Cardiac fibroblast (primary cell): ENCODE data around the gene APOOL.
A peak's percentile ranks its signal among the peaks of the same experiment; 100 is the strongest.
"Not testable (repeated sequence)": the region's sequence is repeated elsewhere in the genome, so short reads cannot be mapped to it uniquely, and the experiment has no call there.

Experiments used
- DNase-seq, 2 donors: peaks; one replicate each; pipeline versions ENCODE4 v3.0.0 to v3.0.0-alpha.2; 2010; ENCODE audit warnings: low read depth in 2 of 2
- H3K4me3 ChIP-seq, 2 donors: replicated peaks in 1 of 2; 1 replicate in 1 of 2; 2 replicates in 1 of 2; pipeline ENCODE4 v1.5.1; 2011; ENCODE audit warnings: low read depth in 2 of 2, low read length in 2 of 2, mild to moderate bottlenecking in 2 of 2, moderate library complexity in 1 of 2
- TF ChIP-seq, protein P1 (sequence below): IDR thresholded peaks from one replicate; pipeline ENCODE4 v1.5.1; 2011; ENCODE audit warnings: low read depth, mild to moderate bottlenecking, low read length, inconsistent platforms

APOOL gene, protein sequence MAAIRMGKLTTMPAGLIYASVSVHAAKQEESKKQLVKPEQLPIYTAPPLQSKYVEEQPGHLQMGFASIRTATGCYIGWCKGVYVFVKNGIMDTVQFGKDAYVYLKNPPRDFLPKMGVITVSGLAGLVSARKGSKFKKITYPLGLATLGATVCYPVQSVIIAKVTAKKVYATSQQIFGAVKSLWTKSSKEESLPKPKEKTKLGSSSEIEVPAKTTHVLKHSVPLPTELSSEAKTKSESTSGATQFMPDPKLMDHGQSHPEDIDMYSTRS

DNA sequence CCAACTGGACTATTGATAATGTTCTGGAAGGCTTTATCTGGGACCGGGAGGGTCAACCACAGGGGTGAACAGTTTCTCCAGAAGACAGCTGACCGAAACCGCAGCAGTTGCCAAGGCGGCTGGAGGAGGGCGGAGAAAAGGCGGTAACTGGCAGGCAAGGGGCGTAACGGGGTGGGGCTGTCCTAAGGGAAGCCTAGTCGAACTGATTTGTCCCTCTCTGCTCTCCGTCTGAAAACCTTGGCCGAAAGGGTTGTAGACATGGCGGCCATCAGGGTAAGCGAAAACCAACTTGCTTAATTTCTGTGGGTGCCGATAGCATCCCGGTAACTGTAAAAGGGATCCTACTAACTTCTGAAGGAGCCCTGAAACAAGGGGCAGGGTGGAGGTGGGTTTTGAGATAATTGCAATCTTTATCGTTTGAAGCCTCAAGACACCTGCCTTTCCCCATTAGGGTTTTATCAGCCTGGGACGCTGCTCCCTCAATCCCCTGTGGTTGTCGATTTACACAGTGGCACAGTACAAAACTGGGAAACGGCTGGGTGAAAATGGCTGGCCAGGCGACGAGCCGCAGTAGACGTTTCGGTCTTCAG is at the start of gene APOOL:
TSS of gene APOOL (plus strand) at position 223 of the 590 bp plus-strand sequence. CDS start at position 259, 36 bp downstream.
- DNase-seq, result peak; percentile 88 to 92
- peak within 1 kb of the TSS; percentile 69 to 72 for H3K4me3 ChIP-seq
- TF ChIP-seq, protein P1, sequence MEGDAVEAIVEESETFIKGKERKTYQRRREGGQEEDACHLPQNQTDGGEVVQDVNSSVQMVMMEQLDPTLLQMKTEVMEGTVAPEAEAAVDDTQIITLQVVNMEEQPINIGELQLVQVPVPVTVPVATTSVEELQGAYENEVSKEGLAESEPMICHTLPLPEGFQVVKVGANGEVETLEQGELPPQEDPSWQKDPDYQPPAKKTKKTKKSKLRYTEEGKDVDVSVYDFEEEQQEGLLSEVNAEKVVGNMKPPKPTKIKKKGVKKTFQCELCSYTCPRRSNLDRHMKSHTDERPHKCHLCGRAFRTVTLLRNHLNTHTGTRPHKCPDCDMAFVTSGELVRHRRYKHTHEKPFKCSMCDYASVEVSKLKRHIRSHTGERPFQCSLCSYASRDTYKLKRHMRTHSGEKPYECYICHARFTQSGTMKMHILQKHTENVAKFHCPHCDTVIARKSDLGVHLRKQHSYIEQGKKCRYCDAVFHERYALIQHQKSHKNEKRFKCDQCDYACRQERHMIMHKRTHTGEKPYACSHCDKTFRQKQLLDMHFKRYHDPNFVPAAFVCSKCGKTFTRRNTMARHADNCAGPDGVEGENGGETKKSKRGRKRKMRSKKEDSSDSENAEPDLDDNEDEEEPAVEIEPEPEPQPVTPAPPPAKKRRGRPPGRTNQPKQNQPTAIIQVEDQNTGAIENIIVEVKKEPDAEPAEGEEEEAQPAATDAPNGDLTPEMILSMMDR, result no peak

DNA sequence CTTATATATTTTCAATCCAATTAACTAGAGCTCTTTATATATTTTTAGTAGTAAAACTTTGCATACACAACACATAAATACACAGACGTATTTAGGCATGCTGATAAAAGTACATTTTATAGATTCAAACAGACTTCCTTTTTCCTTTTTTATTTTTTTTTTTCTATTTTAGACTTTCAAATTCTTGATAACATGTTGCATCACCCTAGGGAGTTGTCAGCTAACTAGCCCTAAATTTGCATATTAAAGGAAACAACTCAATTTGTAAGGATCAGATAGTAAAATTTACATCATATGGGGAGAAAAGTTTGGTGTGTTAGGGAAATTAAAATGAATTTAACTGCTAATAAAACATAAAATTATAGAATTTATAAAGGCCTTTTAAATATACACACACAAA is 47.4 kb upstream of the APOOL start:
- no peak overlapping the region for H3K4me3 ChIP-seq
- no peak for DNase-seq
- TF ChIP-seq, protein P1, result no peak

DNA sequence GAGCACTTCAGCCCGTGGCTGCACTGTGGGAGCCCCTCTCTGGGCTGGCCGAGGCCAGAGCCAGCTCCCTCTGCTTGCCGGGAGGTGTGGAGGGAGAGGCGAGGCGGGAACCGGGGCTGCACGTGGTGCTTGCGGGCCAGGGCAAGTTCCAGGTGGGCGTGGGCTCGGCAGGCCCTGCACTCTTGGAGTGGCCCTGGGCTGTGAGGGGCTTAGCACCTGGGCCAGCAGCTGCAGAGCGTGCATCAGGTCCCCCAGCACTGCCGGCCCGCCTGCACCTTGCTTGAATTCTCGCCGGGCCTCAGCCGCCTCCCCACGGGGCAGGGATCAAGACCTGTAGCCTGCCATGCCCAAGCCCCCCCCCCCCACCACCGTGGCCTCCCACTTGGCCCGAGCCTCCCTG is 28.9 kb upstream of the APOOL start:
- no peak overlapping the region for H3K4me3 ChIP-seq
- no peak for DNase-seq
- TF ChIP-seq, protein P1, result no peak

DNA sequence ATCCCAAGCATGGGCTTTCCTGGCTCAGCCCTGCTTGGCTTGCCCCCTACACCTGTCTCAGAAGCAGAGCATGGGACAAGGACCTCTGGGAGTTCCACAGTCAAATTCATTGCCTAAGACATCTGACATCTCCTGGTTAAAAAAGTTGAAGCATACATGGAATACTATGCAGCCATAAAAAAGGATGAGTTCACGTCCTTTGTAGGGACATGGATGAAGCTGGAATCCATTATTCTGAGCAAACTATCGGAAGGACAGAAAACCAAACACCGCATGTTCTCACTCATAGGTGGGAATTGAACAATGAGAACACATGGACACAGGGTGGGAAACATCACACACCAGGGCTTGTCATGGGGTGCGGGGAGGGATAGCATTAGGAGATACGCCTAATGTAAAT is 11.9 kb upstream of the APOOL start:
- not testable (repeated sequence) for H3K4me3 ChIP-seq, DNase-seq

DNA sequence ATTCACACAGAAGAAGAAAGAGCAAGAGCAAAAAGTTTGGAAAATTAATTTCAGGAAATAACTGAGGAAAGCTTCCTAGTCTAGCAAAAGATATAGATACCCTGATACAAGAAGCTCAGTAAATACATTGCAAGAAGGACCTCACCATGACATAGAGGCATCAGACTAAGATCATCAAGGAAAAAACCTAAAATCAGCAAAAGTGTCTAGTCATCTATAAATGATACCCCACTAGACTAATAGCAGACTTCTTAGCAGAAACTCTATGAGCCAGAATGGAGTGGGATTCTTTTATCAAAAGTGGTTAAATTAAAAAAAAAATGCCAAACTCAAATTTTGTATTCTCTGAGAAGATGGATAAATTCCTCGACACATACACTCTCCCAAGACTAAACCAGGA is 10.5 kb upstream of the APOOL start:
- DNase-seq, result no peak
- H3K4me3 ChIP-seq, result no peak overlapping the region
- TF ChIP-seq, protein P1, result no peak

DNA sequence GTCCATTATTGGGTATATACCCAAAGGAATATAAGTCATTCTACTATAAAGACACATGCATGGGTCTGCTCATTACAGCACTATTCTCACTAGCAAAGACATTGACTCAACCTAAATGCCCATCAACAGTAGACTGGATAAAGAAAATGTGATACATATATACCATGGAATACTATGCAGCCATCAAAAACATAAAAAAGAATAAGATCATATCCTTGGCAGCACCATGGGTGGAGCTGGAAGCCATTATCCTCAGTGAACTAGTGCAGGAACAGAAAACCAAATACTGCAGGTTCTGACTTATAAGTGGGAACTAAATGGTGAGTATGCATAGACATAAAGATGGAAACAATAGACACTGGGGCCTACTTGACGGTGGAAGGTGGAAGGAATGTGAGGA is 2.3 kb upstream of the APOOL start:
- TF ChIP-seq, protein P1, result no peak
- no peak overlapping the region for H3K4me3 ChIP-seq
- DNase-seq, result no peak

DNA sequence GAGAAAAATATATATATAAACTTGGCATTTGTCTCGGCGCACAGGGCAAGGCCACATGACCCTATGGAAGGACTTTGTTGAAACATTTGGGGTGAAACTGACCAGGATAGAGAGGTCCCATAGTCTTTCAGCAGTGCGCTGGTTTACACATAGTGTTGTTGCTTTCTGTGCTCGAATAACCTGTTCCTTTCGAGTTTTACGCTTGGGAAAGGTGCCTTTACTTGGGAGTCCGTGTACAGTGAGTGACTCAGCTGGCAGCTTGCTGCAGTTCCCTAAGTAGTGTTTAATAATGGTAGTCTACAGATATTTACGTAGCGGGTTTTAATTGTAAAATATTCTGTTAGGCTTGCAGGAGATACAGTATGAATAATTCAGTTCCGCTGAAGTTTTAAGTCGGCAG is 578 bp downstream of the APOOL start:
- peak overlapping the region; percentile 69 to 72 for H3K4me3 ChIP-seq
- peak in 1 of 2 donors; percentile 38 for DNase-seq
- TF ChIP-seq, protein P1, result no peak
